Endothelial cell of umbilical vein (primary cell): Measurements from ENCODE around the gene UBASH3B. TPM values are rescaled to one million over a fixed set of nuclear protein-coding genes. Genes with fewer than 3 reads are reported as not detected.

Source experiments
- BruUV-seq: library from RNA; stranded (reverse); fragments of 400-500 nt; replicated peaks from 2 replicates; lab custom pipeline; 2021; lab: Mats Ljungman, UMichigan
- CTCF ChIA-PET: fragments of 300-600, 350-600 bp; sonication (Branson Sonifier 250); formaldehyde crosslinking; loops from one replicate; lab custom pipeline; 2021; ENCODE audit warnings: antibody characterized with exemption, inconsistent platforms; lab: Charles Lee
- POLR2A ChIA-PET: fragments of 300-600, 350-600 bp; sonication (Branson Sonifier 250); formaldehyde crosslinking; loops from one replicate; lab custom pipeline; 2021; ENCODE audit warnings: antibody characterized with exemption, inconsistent platforms; lab: Charles Lee
- DNase-seq: peaks from one replicate; pipeline ENCODE4 v3.0.0-alpha.2; 2011; ENCODE audit warnings: low read depth, low spot score
- FAIRE-seq: peaks from 2 replicates; lab custom pipeline; 2011; peaks lifted over from hg19 to GRCh38; lab: Jason Lieb, UNC
- H2AFZ ChIP-seq: 2 replicates; pipeline ENCODE4 v1.6.0; 2012; ENCODE audit warnings: low read depth, low read length, control low read depth, inconsistent platforms
- H3K27ac ChIP-seq: 2 replicates; pipeline ENCODE4 v1.5.1; 2011; ENCODE audit warnings: low read depth, mild to moderate bottlenecking, control low read depth, low read length, moderate library complexity; ENCODE audit not compliant: insufficient read depth
- H3K27me3 ChIP-seq, 2 experiments: 2 replicates each; pipeline versions ENCODE4 v1.6.0 to v1.6.1; 2011; ENCODE audit warnings: low read length in 2 of 2, mixed read lengths in 1 of 2; ENCODE audit not compliant: control insufficient read depth in 2 of 2, insufficient read depth in 2 of 2
- H3K36me3 ChIP-seq, 2 experiments: 2 replicates in 1 of 2; 3 replicates in 1 of 2; pipeline ENCODE4 v1.5.1; 2011; ENCODE audit warnings: low read length in 2 of 2, mild to moderate bottlenecking in 1 of 2, moderate library complexity in 1 of 2; ENCODE audit not compliant: control insufficient read depth in 2 of 2, insufficient read depth in 2 of 2; ENCODE audit errors: extremely low read depth in 1 of 2
- H3K4me1 ChIP-seq: 3 replicates; pipeline ENCODE4 v1.5.1; 2011; ENCODE audit warnings: mild to moderate bottlenecking, low read length; ENCODE audit not compliant: control insufficient read depth, insufficient read depth; ENCODE audit errors: extremely low read depth
- H3K4me2 ChIP-seq: 2 replicates; pipeline ENCODE4 v1.6.1; 2011; ENCODE audit warnings: low read length, control low read depth, mixed read lengths; ENCODE audit not compliant: insufficient read depth
- H3K4me3 ChIP-seq, 3 experiments: fragments of 200-600 bp in 1 of 3; sonication (generic), shearing (Covaris generic) in 1 of 3; replicated peaks in 1 of 3; 2 replicates each; pipeline ENCODE4 v1.5.1; 2011 to 2016; ENCODE audit warnings: control low read depth in 3 of 3, low read length in 3 of 3, mild to moderate bottlenecking in 2 of 3, inconsistent platforms in 1 of 3, low read depth in 1 of 3, moderate library complexity in 1 of 3; ENCODE audit not compliant: insufficient read depth in 1 of 3
- H3K79me2 ChIP-seq: 2 replicates; pipeline ENCODE4 v1.6.0; 2012; ENCODE audit warnings: low read length, inconsistent platforms; ENCODE audit not compliant: control insufficient read depth, insufficient read depth
- H3K9ac ChIP-seq: replicated peaks from 2 replicates; pipeline ENCODE3; 2011; ENCODE audit warnings: low read length, control low read depth; ENCODE audit not compliant: insufficient read depth; ENCODE audit errors: extremely low read depth
- H3K9me1 ChIP-seq: replicated peaks from 3 replicates; pipeline ENCODE4 v1.6.0; 2011; ENCODE audit warnings: mild to moderate bottlenecking, low read length; ENCODE audit not compliant: control insufficient read depth, insufficient read depth; ENCODE audit errors: extremely low read depth
- H3K9me3 ChIP-seq: replicated peaks from 2 replicates; pipeline ENCODE4 v1.5.1; 2012; ENCODE audit warnings: low read length, inconsistent platforms; ENCODE audit not compliant: control insufficient read depth, insufficient read depth
- H4K20me1 ChIP-seq: replicated peaks from 2 replicates; pipeline ENCODE3; 2011; ENCODE audit warnings: mild to moderate bottlenecking, low read length; ENCODE audit not compliant: control insufficient read depth, insufficient read depth; ENCODE audit errors: extremely low read depth
- CTCF ChIP-seq, 2 donors: IDR thresholded peaks; 1 replicate in 1 of 2; 2 replicates in 1 of 2; pipeline ENCODE4 v1.5.1; 2011; ENCODE audit warnings: low read length in 2 of 2, mild to moderate bottlenecking in 2 of 2, moderate library complexity in 2 of 2, control low read depth in 1 of 2, inconsistent platforms in 1 of 2, low read depth in 1 of 2; ENCODE audit not compliant: insufficient read depth in 1 of 2; ENCODE audit errors: extremely low read depth in 1 of 2
- EZH2 ChIP-seq: IDR thresholded peaks from 2 replicates; pipeline ENCODE4 v1.6.1; 2012; ENCODE audit warnings: borderline replicate concordance, low read depth, mild to moderate bottlenecking, moderate library complexity, low read length, inconsistent platforms; ENCODE audit not compliant: severe bottlenecking
- FOS ChIP-seq: IDR thresholded peaks from 2 replicates; pipeline ENCODE4 v1.6.1; 2011; ENCODE audit warnings: mild to moderate bottlenecking, low read length, moderate library complexity, borderline replicate concordance; ENCODE audit not compliant: insufficient read depth
- GATA2 ChIP-seq: IDR thresholded peaks from 2 replicates; pipeline ENCODE4 v1.7.0; 2011; ENCODE audit warnings: low read depth, mild to moderate bottlenecking, moderate library complexity, mixed read lengths, low read length; ENCODE audit not compliant: insufficient read length, insufficient read depth
- JUN ChIP-seq: IDR thresholded peaks from 2 replicates; pipeline ENCODE4 v1.6.1; 2011; ENCODE audit warnings: borderline replicate concordance, low read depth; ENCODE audit not compliant: insufficient read length, insufficient read depth
- MYC ChIP-seq: IDR thresholded peaks from one replicate; pipeline ENCODE4 v1.6.1; 2011; ENCODE audit warnings: mild to moderate bottlenecking, low read depth, low read length
- POLR2A ChIP-seq: IDR thresholded peaks from 2 replicates; pipeline ENCODE4 v1.6.1; 2012; ENCODE audit warnings: low read depth, mild to moderate bottlenecking, control low read depth, low read length
- POLR2AphosphoS5 ChIP-seq: IDR thresholded peaks from 2 replicates; pipeline ENCODE4 v1.6.1; 2012; ENCODE audit warnings: low read depth, mild to moderate bottlenecking, control low read depth, low read length, moderate library complexity; ENCODE audit not compliant: insufficient read depth
- dilution Hi-C: fragments of 300-500 bp; cut with MboI; formaldehyde crosslinking; loops from one replicate; pipeline ENCODE4 v1.15.0; 2019; ENCODE audit warnings: low sequenced_read_pairs; ENCODE audit not compliant: extremely low pct_ligation_motif_present
- intact Hi-C: fragments of 100-400 bp; cut with micrococcal nuclease; formaldehyde crosslinking; loops from one replicate; pipeline ENCODE4 v1.10.0; 2022
- polyA plus RNA-seq, 4 experiments: library from polyadenylated mRNA; depleted of rRNA in 3 of 4; stranded (reverse) in 3 of 4; unstranded in 1 of 4; fragments of >200 nt; gene quantifications; 2 replicates each; pipeline versions ENCODE4 v1.2.1 to v1.2.3, GENCODE V29; 2011 to 2012; ENCODE audit warnings: missing spikeins in 1 of 4
- total RNA-seq: library from RNA; stranded (reverse); gene quantifications from 2 replicates; pipeline ENCODE4 v1.2.3, GENCODE V29; 2021
- TF ChIP-seq, protein P1 (sequence below): IDR thresholded peaks from 2 replicates; pipeline ENCODE4 v1.6.1; 2011; ENCODE audit not compliant: insufficient read depth, insufficient read length

Gene UBASH3B
- total and polyA plus RNA-seq, 2 donors (not counting 3 experiments of a cell fraction or from before 2014, with no cell fraction given): 23.7 to 38.1 TPM

- intact Hi-C loops (no loop called here), dilution Hi-C loops (no loop called here)
- no TSS peak for BruUV-seq
- no peak for TF ChIP-seq MYC
- no peak for TF ChIP-seq GATA2
- TF ChIP-seq POLR2AphosphoS5: no peak
- no peak for TF ChIP-seq JUN
- TF ChIP-seq POLR2A: no peak
- TF ChIP-seq, protein P1, sequence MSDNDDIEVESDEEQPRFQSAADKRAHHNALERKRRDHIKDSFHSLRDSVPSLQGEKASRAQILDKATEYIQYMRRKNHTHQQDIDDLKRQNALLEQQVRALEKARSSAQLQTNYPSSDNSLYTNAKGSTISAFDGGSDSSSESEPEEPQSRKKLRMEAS: no peak
- no peak for TF ChIP-seq EZH2
- no peak for TF ChIP-seq FOS
- TF ChIP-seq CTCF (IDR thresholded peaks at IDR 0.05; ENCODE audit: extremely low read depth in 1 of 2, insufficient read depth in 1 of 2, low read depth in 1 of 2, low read length in 2 of 2): no peak
- peaks cover 11 to 16% of the 10 kb centered on the region in 2 experiments for H3K36me3 ChIP-seq
- CTCF ChIA-PET: interaction anchor here (2.7 to 5.8 kb wide), 2 partner anchors 8 to 54 kb away, joined by 8 to 61 read pairs; no protein-coding TSS in a partner anchor
- DNase-seq (no peak), FAIRE-seq (no peak)
- POLR2A ChIA-PET: no interaction called here
- no peak overlapping the region for H3K4me2 ChIP-seq
- no peaks in the 10 kb centered on the region for H3K79me2 ChIP-seq
- no peaks in the 10 kb centered on the region for H3K9me1 ChIP-seq
- no peak overlapping the region for H3K27ac ChIP-seq
- H2AFZ ChIP-seq: no peak overlapping the region
- no peaks in the 10 kb centered on the region for H3K4me1 ChIP-seq
- no peaks in the 10 kb centered on the region for H4K20me1 ChIP-seq
- no peaks in the 10 kb centered on the region for H3K27me3 ChIP-seq
- no peak overlapping the region for H3K4me3 ChIP-seq
- H3K9me3 ChIP-seq: no peaks in the 10 kb centered on the region
- H3K9ac ChIP-seq: no peak overlapping the region
Observed at GRCh38 chr11:122799406-122800105, 144.0 kb downstream of the UBASH3B start.
